ENCODE results near the gene CMTM6. TPM values are rescaled to one million over a fixed set of nuclear protein-coding genes. Genes with fewer than 3 reads are reported as not detected.

CMTM6 gene
- total and polyA plus RNA-seq, 2 of the 8 experiments (the other 6 are each of a cell fraction or from before 2014, with no cell fraction given), result 24.0 to 51.5 TPM

- no peak overlapping the region for H3K9ac ChIP-seq (replicated peaks in 1 of 4; ENCODE audit: extremely low read depth in 1 of 4, low read depth in 3 of 4, low read length in 3 of 4)
- WGBS, 2 experiments (ENCODE audit: extremely low coverage in 1 of 2, insufficient coverage in 1 of 2, insufficient read length in 1 of 2, insufficient replicate concordance in 2 of 2, low coverage in 1 of 2, low lambda C conversion rate in 2 of 2, missing lambda C conversion rate in 1 of 2), result 92% methylated on average over 15 of the region's 15 CpGs; no CpG with 5 or more reads in 1 of the 2 experiments
- H2AK5ac ChIP-seq (ENCODE audit: low read depth, low read length), result no peak overlapping the region
- FAIRE-seq, result no peak
- H2AFZ ChIP-seq (ENCODE audit: low read length), result no peak overlapping the region
- peaks cover 3 to 19% (median 14%) of the 10 kb centered on the region in 4 experiments for H3K4me1 ChIP-seq (replicated peaks in 1 of 4; ENCODE audit: control insufficient read depth in 3 of 4, insufficient read depth in 4 of 4, low read length in 3 of 4)
- H3K18ac ChIP-seq (ENCODE audit: extremely low read depth, low read length), result no peak overlapping the region
- no peak overlapping the region for H4K8ac ChIP-seq (ENCODE audit: extremely low read depth, insufficient read depth, low read length)
- H4K20me1 ChIP-seq (replicated peaks in 1 of 2; ENCODE audit: control insufficient read depth in 1 of 2, insufficient read depth in 2 of 2, low read length in 2 of 2), result no peaks in the 10 kb centered on the region
- no peak overlapping the region for H3K4ac ChIP-seq (replicated peaks; ENCODE audit: insufficient read length, low read depth, low read length)
- POLR2A ChIA-PET (ENCODE audit: partially characterized antibody), result interaction anchor here (1.2 kb wide), 1 partner anchor 26 kb away, joined by 4 read pairs; no protein-coding TSS in a partner anchor
- no peak overlapping the region for H3K27ac ChIP-seq (ENCODE audit: low read depth, low read length)
- H3K4me3 ChIP-seq (ENCODE audit: extremely low read depth in 1 of 4, insufficient read depth in 2 of 4, low read depth in 3 of 4, low read length in 4 of 4), result no peak overlapping the region
- H2BK5ac ChIP-seq (ENCODE audit: low read depth, low read length), result peak overlapping the region; percentile 36; the same call in 1 of the 2 replicates
- no peak for DNase-seq (ENCODE audit: low read depth in 1 of 2, low spot score in 2 of 2)
- no peaks in the 10 kb centered on the region for H3K9me3 ChIP-seq (ENCODE audit: insufficient read depth in 2 of 2, low read depth in 1 of 2, low read length in 1 of 2)
- no peak overlapping the region for H4K91ac ChIP-seq (replicated peaks; ENCODE audit: insufficient read length, low read length)
- H4K5ac ChIP-seq (ENCODE audit: insufficient read length, low read depth, low read length), result no peak overlapping the region
- no peak overlapping the region for H3K23ac ChIP-seq (ENCODE audit: insufficient read length)
- H2BK20ac ChIP-seq (ENCODE audit: low read length), result no peak overlapping the region
- CTCF ChIA-PET (ENCODE audit: partially characterized antibody), result interaction anchor here (0.6 to 3.8 kb wide), 7 partner anchors 12 to 278 kb away, joined by 3 to 23 read pairs (median 4); no protein-coding TSS in a partner anchor
- H2BK12ac ChIP-seq (ENCODE audit: low read depth, low read length), result peak overlapping the region; percentile 60; the same call in 1 of the 2 replicates
- H3K23me2 ChIP-seq (ENCODE audit: low read depth, low read length), result no peaks in the 10 kb centered on the region; the same call in 1 of the 2 replicates
- no peak overlapping the region for H3K14ac ChIP-seq (ENCODE audit: insufficient read length)
- no peak overlapping the region for H2BK120ac ChIP-seq (replicated peaks; ENCODE audit: low read depth, low read length)
- H3K36me3 ChIP-seq (ENCODE audit: control insufficient read depth in 2 of 4, insufficient read depth in 4 of 4, low read length in 3 of 4), result peaks cover 0 to 6% (median 0%) of the 10 kb centered on the region in 4 experiments; a peak in 2 of 8 replicates
- peak overlapping the region; percentile 5; the same call in 1 of the 2 replicates for H2BK15ac ChIP-seq (ENCODE audit: low read length)
- no peaks in the 10 kb centered on the region for H3K79me2 ChIP-seq (ENCODE audit: control insufficient read depth in 1 of 2, insufficient read depth in 2 of 2, low read length in 2 of 2)
- no peak overlapping the region for H3K56ac ChIP-seq (replicated peaks; ENCODE audit: insufficient read length, low read depth, low read length)
- H3K4me2 ChIP-seq (ENCODE audit: insufficient read depth in 1 of 2, low read depth in 2 of 2, low read length in 2 of 2), result no peak overlapping the region
- no peaks in the 10 kb centered on the region for H3K27me3 ChIP-seq (replicated peaks in 1 of 4; ENCODE audit: control insufficient read depth in 3 of 4, extremely low read depth in 1 of 4, insufficient read depth in 3 of 4, low read length in 3 of 4)
- no peaks in the 10 kb centered on the region for H3K79me1 ChIP-seq (ENCODE audit: low read depth, low read length)
Observed at GRCh38 chr3:32455609-32456428, 46.8 kb downstream of the CMTM6 start.

All from H1 (cell line).